Measurements from ENCODE around the gene TSGA10IP. TPM values are rescaled to one million over a fixed set of nuclear protein-coding genes. Genes with fewer than 3 reads are reported as not detected.

Gene TSGA10IP
- total RNA-seq, 1 experiment from 2014 or later = not detected

GRCh38 chr11:65916391-65916790, 28.9 kb upstream of the TSGA10IP start:
- in situ Hi-C loops (cut with HindIII; ENCODE audit: low pct_unique_long_range_greater_than_20kb, low sequenced_read_pairs) = no loop called here
- DNase-seq (ENCODE audit: low read depth) = no peak

- peak; percentile 31 for DNase-seq (ENCODE audit: low read depth)
- in situ Hi-C loops (cut with HindIII; ENCODE audit: low pct_unique_long_range_greater_than_20kb, low sequenced_read_pairs) = no loop called here
Observed at GRCh38 chr11:65917077-65917433, 28.2 kb upstream of the TSGA10IP start.

- peak; percentile 49 for DNase-seq (ENCODE audit: low read depth)
- in situ Hi-C loops (cut with HindIII; ENCODE audit: low pct_unique_long_range_greater_than_20kb, low sequenced_read_pairs) = no loop called here
Observed at GRCh38 chr11:65917434-65918210, 27.7 kb upstream of the TSGA10IP start.

- DNase-seq (ENCODE audit: low read depth) = no peak
Observed at GRCh38 chr11:65918211-65919140, 26.8 kb upstream of the TSGA10IP start, which contains the start of gene C11orf68. Gene C11orf68 (minus strand): TSS chr11:65919062. CDS start chr11:65919031, 31 bp downstream.

GRCh38 chr11:65919141-65919572, 26.1 kb upstream of the TSGA10IP start, which contains the start of gene DRAP1:
Gene DRAP1 (plus strand): TSS chr11:65919426. CDS start chr11:65919502, 76 bp downstream.
- in situ Hi-C loops (cut with HindIII; ENCODE audit: low pct_unique_long_range_greater_than_20kb, low sequenced_read_pairs) = no loop called here
- peak; percentile 88 for DNase-seq (ENCODE audit: low read depth)

More at GRCh38 chr11:65918211-65919140, 26.8 kb upstream of the TSGA10IP start, which contains the start of gene C11orf68:
- in situ Hi-C loops (cut with HindIII; ENCODE audit: low pct_unique_long_range_greater_than_20kb, low sequenced_read_pairs) = no loop called here

- in situ Hi-C loops (cut with HindIII; ENCODE audit: low pct_unique_long_range_greater_than_20kb, low sequenced_read_pairs) = no loop called here
- no peak for DNase-seq (ENCODE audit: low read depth)
Observed at GRCh38 chr11:65919573-65920371, 25.5 kb upstream of the TSGA10IP start.

GRCh38 chr11:65920372-65920802, 24.9 kb upstream of the TSGA10IP start:
- in situ Hi-C loops (cut with HindIII; ENCODE audit: low pct_unique_long_range_greater_than_20kb, low sequenced_read_pairs) = no loop called here
- DNase-seq (ENCODE audit: low read depth) = no peak

GRCh38 chr11:65921033-65921555, 24.2 kb upstream of the TSGA10IP start:
- in situ Hi-C loops (cut with HindIII; ENCODE audit: low pct_unique_long_range_greater_than_20kb, low sequenced_read_pairs) = no loop called here
- no peak for DNase-seq (ENCODE audit: low read depth)

- in situ Hi-C loops (cut with HindIII; ENCODE audit: low pct_unique_long_range_greater_than_20kb, low sequenced_read_pairs) = no loop called here
- no peak for DNase-seq (ENCODE audit: low read depth)
Observed at GRCh38 chr11:65921876-65922275, 23.4 kb upstream of the TSGA10IP start.

- in situ Hi-C loops (cut with HindIII; ENCODE audit: low pct_unique_long_range_greater_than_20kb, low sequenced_read_pairs) = no loop called here
Observed at GRCh38 chr11:65922565-65922964, 22.7 kb upstream of the TSGA10IP start.

GRCh38 chr11:65925397-65925796, 19.9 kb upstream of the TSGA10IP start:
- no peak for DNase-seq (ENCODE audit: low read depth)
- in situ Hi-C loops (cut with HindIII; ENCODE audit: low pct_unique_long_range_greater_than_20kb, low sequenced_read_pairs) = no loop called here

More at GRCh38 chr11:65922565-65922964, 22.7 kb upstream of the TSGA10IP start:
- no peak for DNase-seq (ENCODE audit: low read depth)

GRCh38 chr11:65927904-65928397, 17.3 kb upstream of the TSGA10IP start:
- no peak for DNase-seq (ENCODE audit: low read depth)
- in situ Hi-C loops (cut with HindIII; ENCODE audit: low pct_unique_long_range_greater_than_20kb, low sequenced_read_pairs) = no loop called here

- no peak for DNase-seq (ENCODE audit: low read depth)
- in situ Hi-C loops (cut with HindIII; ENCODE audit: low pct_unique_long_range_greater_than_20kb, low sequenced_read_pairs) = no loop called here
Observed at GRCh38 chr11:65928667-65929066, 16.6 kb upstream of the TSGA10IP start.

- in situ Hi-C loops (cut with HindIII; ENCODE audit: low pct_unique_long_range_greater_than_20kb, low sequenced_read_pairs) = no loop called here
Observed at GRCh38 chr11:65931773-65932557, 13.3 kb upstream of the TSGA10IP start.

GRCh38 chr11:65932558-65932919, 12.7 kb upstream of the TSGA10IP start:
- in situ Hi-C loops (cut with HindIII; ENCODE audit: low pct_unique_long_range_greater_than_20kb, low sequenced_read_pairs) = no loop called here
- no peak for DNase-seq (ENCODE audit: low read depth)

More at GRCh38 chr11:65931773-65932557, 13.3 kb upstream of the TSGA10IP start:
- DNase-seq (ENCODE audit: low read depth) = no peak

GRCh38 chr11:65934014-65934413, 11.3 kb upstream of the TSGA10IP start:
- DNase-seq (ENCODE audit: low read depth) = no peak
- in situ Hi-C loops (cut with HindIII; ENCODE audit: low pct_unique_long_range_greater_than_20kb, low sequenced_read_pairs) = no loop called here

GRCh38 chr11:65937766-65938165, 7.5 kb upstream of the TSGA10IP start:
- no peak for DNase-seq (ENCODE audit: low read depth)
- in situ Hi-C loops (cut with HindIII; ENCODE audit: low pct_unique_long_range_greater_than_20kb, low sequenced_read_pairs) = no loop called here

Measured in Caki2 (cell line).